Astrocyte (in vitro differentiated cells and primary cell): ENCODE results near the gene ZNF573. TPM values are rescaled to one million over a fixed set of nuclear protein-coding genes. Genes with fewer than 3 reads are reported as not detected.
A peak's percentile ranks its signal among the peaks of the same experiment; 100 is the strongest.

Source experiments
- DNase-seq: peaks from one replicate; pipeline ENCODE4 v3.0.0-alpha.2; 2010; ENCODE audit warnings: low read depth
- FAIRE-seq: peaks from 2 replicates; lab custom pipeline; 2011; peaks lifted over from hg19 to GRCh38; lab: Jason Lieb, UNC
- H2AFZ ChIP-seq: 2 replicates; pipeline ENCODE4 v1.6.0; 2012; ENCODE audit warnings: low read depth, low read length, inconsistent platforms
- H3K27ac ChIP-seq: 2 replicates; pipeline ENCODE4 v1.5.1; 2011; ENCODE audit warnings: low read depth, low read length, inconsistent platforms
- H3K27me3 ChIP-seq: 2 replicates; pipeline ENCODE4 v1.6.0; 2011; ENCODE audit warnings: low read length, inconsistent platforms; ENCODE audit not compliant: insufficient read depth
- H3K36me3 ChIP-seq: 2 replicates; pipeline ENCODE4 v1.5.1; 2011; ENCODE audit warnings: low read length, inconsistent platforms; ENCODE audit not compliant: insufficient read depth
- H3K4me1 ChIP-seq: 2 replicates; pipeline ENCODE4 v1.5.1; 2011; ENCODE audit warnings: low read length, inconsistent platforms; ENCODE audit not compliant: insufficient read depth
- H3K4me2 ChIP-seq: 2 replicates; pipeline ENCODE4 v1.6.0; 2012; ENCODE audit warnings: low read length, inconsistent platforms
- H3K4me3 ChIP-seq: 2 replicates; pipeline ENCODE4 v1.5.1; 2011; ENCODE audit warnings: low read depth, mild to moderate bottlenecking, low read length, inconsistent platforms; ENCODE audit not compliant: insufficient read depth
- H3K79me2 ChIP-seq: 2 replicates; pipeline ENCODE4 v1.6.0; 2012; ENCODE audit warnings: mild to moderate bottlenecking, low read length, inconsistent platforms; ENCODE audit not compliant: insufficient read depth
- H3K9ac ChIP-seq: 2 replicates; pipeline ENCODE4 v1.6.0; 2012; ENCODE audit warnings: mild to moderate bottlenecking, low read length, inconsistent platforms
- H3K9me3 ChIP-seq: 2 replicates; pipeline ENCODE4 v1.5.1; 2012; ENCODE audit warnings: low read depth, mild to moderate bottlenecking, low read length, inconsistent platforms; ENCODE audit not compliant: insufficient read depth
- H4K20me1 ChIP-seq: 2 replicates; pipeline ENCODE4 v1.6.0; 2012; ENCODE audit warnings: low read length, inconsistent platforms; ENCODE audit not compliant: insufficient read depth
- H3K27ac Mint-ChIP-seq: one replicate; pipeline ENCODE4 v1.8.0; 2021; ENCODE audit warnings: mild to moderate bottlenecking, mixed read lengths; ENCODE audit not compliant: unreplicated experiment
- H3K27me3 Mint-ChIP-seq: one replicate; pipeline ENCODE4 v1.8.0; 2021; ENCODE audit warnings: low read depth, mixed read lengths; ENCODE audit not compliant: unreplicated experiment
- H3K36me3 Mint-ChIP-seq: one replicate; pipeline ENCODE4 v1.8.0; 2021; ENCODE audit warnings: low read depth, mixed read lengths; ENCODE audit not compliant: unreplicated experiment
- H3K4me1 Mint-ChIP-seq: one replicate; pipeline ENCODE4 v1.8.0; 2021; ENCODE audit warnings: low read depth, mixed read lengths; ENCODE audit not compliant: unreplicated experiment
- H3K4me3 Mint-ChIP-seq: one replicate; pipeline ENCODE4 v1.8.0; 2021; ENCODE audit warnings: mild to moderate bottlenecking, moderate library complexity, mixed read lengths; ENCODE audit not compliant: unreplicated experiment
- H3K9me3 Mint-ChIP-seq: one replicate; pipeline ENCODE4 v1.8.0; 2021; ENCODE audit warnings: mild to moderate bottlenecking, mixed read lengths; ENCODE audit not compliant: unreplicated experiment
- CTCF ChIP-seq: IDR thresholded peaks from 2 replicates; pipeline ENCODE4 v1.5.1; 2011; ENCODE audit warnings: low read depth, mild to moderate bottlenecking, inconsistent platforms, low read length, moderate library complexity; ENCODE audit not compliant: insufficient read depth
- EZH2 ChIP-seq: IDR thresholded peaks from 2 replicates; pipeline ENCODE4 v1.6.1; 2012; ENCODE audit warnings: mild to moderate bottlenecking, low read length, inconsistent platforms; ENCODE audit not compliant: insufficient read depth
- total RNA-seq: library from RNA; stranded (reverse); gene quantifications from 2 replicates; pipeline ENCODE4 v1.2.1, GENCODE V29; 2021

The ZNF573 gene
- total RNA-seq, 1 donor from 2014 or later: 8.6 TPM

- H3K27me3 Mint-ChIP-seq: no peaks in the 10 kb centered on the region
- no peaks in the 10 kb centered on the region for H3K27me3 ChIP-seq
- FAIRE-seq (no peak), DNase-seq (no peak)
- H4K20me1 ChIP-seq: no peaks in the 10 kb centered on the region
- H3K9me3 Mint-ChIP-seq: peaks cover 3% of the 10 kb centered on the region
- H3K36me3 Mint-ChIP-seq: peaks cover 49% of the 10 kb centered on the region
- no peak overlapping the region for H3K4me2 ChIP-seq
- H3K27ac Mint-ChIP-seq: no peak overlapping the region
- H3K9ac ChIP-seq: no peak overlapping the region
- no peak overlapping the region for H3K4me3 ChIP-seq
- no peaks in the 10 kb centered on the region for H3K4me1 Mint-ChIP-seq
- H2AFZ ChIP-seq: no peak overlapping the region
- TF ChIP-seq EZH2 (no peak), CTCF (no peak)
- peaks cover 3% of the 10 kb centered on the region for H3K9me3 ChIP-seq
- no peaks in the 10 kb centered on the region for H3K4me1 ChIP-seq
- no peak overlapping the region for H3K4me3 Mint-ChIP-seq
- H3K27ac ChIP-seq: no peak overlapping the region
- H3K36me3 ChIP-seq: no peaks in the 10 kb centered on the region
- no peaks in the 10 kb centered on the region for H3K79me2 ChIP-seq
These were observed 73.3 kb downstream of the ZNF573 start for GRCh38 chr19:37706052-37706605.

- no peaks in the 10 kb centered on the region for H3K4me1 Mint-ChIP-seq
- Histone ChIP-seq H2AFZ (no peak overlapping the region), H3K36me3 (peaks cover 15% of the 10 kb centered on the region), H4K20me1 (no peaks in the 10 kb centered on the region), H3K27me3 (no peaks in the 10 kb centered on the region), H3K27ac (no peak overlapping the region), H3K9me3 (peaks cover 30% of the 10 kb centered on the region), H3K9ac (no peak overlapping the region), H3K4me2 (no peak overlapping the region), H3K4me3 (no peak overlapping the region), H3K4me1 (no peaks in the 10 kb centered on the region), H3K79me2 (no peaks in the 10 kb centered on the region)
- H3K36me3 Mint-ChIP-seq: peaks cover 64% of the 10 kb centered on the region
- H3K27ac Mint-ChIP-seq: peak overlapping the region; percentile 81
- FAIRE-seq (peak; percentile 9), DNase-seq (peak; percentile 20)
- TF ChIP-seq CTCF (no peak), EZH2 (no peak)
- H3K27me3 Mint-ChIP-seq: no peaks in the 10 kb centered on the region
- no peak overlapping the region for H3K4me3 Mint-ChIP-seq
- H3K9me3 Mint-ChIP-seq: peaks cover 45% of the 10 kb centered on the region
These were observed 80.3 kb downstream of the ZNF573 start for GRCh38 chr19:37699057-37699456.

- no peaks in the 10 kb centered on the region for H3K79me2 ChIP-seq
- H3K9me3 Mint-ChIP-seq: peaks cover 49% of the 10 kb centered on the region
- no peaks in the 10 kb centered on the region for H3K4me1 ChIP-seq
- peaks cover 30% of the 10 kb centered on the region for H3K9me3 ChIP-seq
- no peak overlapping the region for H3K4me3 ChIP-seq
- H3K36me3 Mint-ChIP-seq: peaks cover 59% of the 10 kb centered on the region
- H3K9ac ChIP-seq: no peak overlapping the region
- FAIRE-seq: no peak
- DNase-seq: peak; percentile 11
- H3K4me3 Mint-ChIP-seq: no peak overlapping the region
- no peaks in the 10 kb centered on the region for H3K4me1 Mint-ChIP-seq
- no peak overlapping the region for H3K27ac Mint-ChIP-seq
- H4K20me1 ChIP-seq: no peaks in the 10 kb centered on the region
- H3K27me3 Mint-ChIP-seq: no peaks in the 10 kb centered on the region
- H3K4me2 ChIP-seq: no peak overlapping the region
- peaks cover 15% of the 10 kb centered on the region for H3K36me3 ChIP-seq
- no peaks in the 10 kb centered on the region for H3K27me3 ChIP-seq
- H3K27ac ChIP-seq: no peak overlapping the region
- TF ChIP-seq EZH2: no peak
- TF ChIP-seq CTCF: no peak
- H2AFZ ChIP-seq: no peak overlapping the region
These were observed 81.2 kb downstream of the ZNF573 start for GRCh38 chr19:37698216-37698615.
